IPS-20b (cell line): Measurements from ENCODE around the gene ZFPM1.

ENCODE experiments used
- H3K27ac ChIP-seq: one replicate; pipeline ENCODE4 v1.5.1; 2013; ENCODE audit warnings: low read length
- H3K27me3 ChIP-seq: 2 replicates; pipeline ENCODE4 v1.6.1; 2013; ENCODE audit warnings: mild to moderate bottlenecking, low read length, inconsistent platforms; ENCODE audit not compliant: insufficient read depth
- H3K36me3 ChIP-seq: 2 replicates; pipeline ENCODE4 v1.6.1; 2013; ENCODE audit warnings: low read depth, mild to moderate bottlenecking, inconsistent platforms, low read length, moderate library complexity; ENCODE audit not compliant: insufficient read depth
- H3K4me1 ChIP-seq: 2 replicates; pipeline ENCODE4 v1.6.1; 2013; ENCODE audit warnings: mild to moderate bottlenecking, control low read depth, inconsistent platforms, low read length, moderate library complexity; ENCODE audit not compliant: insufficient read depth
- H3K4me3 ChIP-seq: 2 replicates; pipeline ENCODE4 v1.5.1; 2013; ENCODE audit warnings: mild to moderate bottlenecking, low read length, inconsistent platforms
- H3K9ac ChIP-seq: 2 replicates; pipeline ENCODE4 v1.6.1; 2013; ENCODE audit warnings: low read depth, mild to moderate bottlenecking, inconsistent platforms, low read length, moderate library complexity
- H3K9me3 ChIP-seq: 2 replicates; pipeline ENCODE4 v1.6.1; 2013; ENCODE audit warnings: mild to moderate bottlenecking, low read depth, low read length, inconsistent platforms; ENCODE audit not compliant: insufficient read depth

The ZFPM1 gene

GRCh38 chr16:88472637-88473205, 19.6 kb downstream of the ZFPM1 start:
- no peak overlapping the region for H3K9ac ChIP-seq
- no peak overlapping the region for H3K4me3 ChIP-seq
- no peaks in the 10 kb centered on the region for H3K27me3 ChIP-seq
- H3K9me3 ChIP-seq = no peaks in the 10 kb centered on the region
- no peak overlapping the region for H3K27ac ChIP-seq
- no peaks in the 10 kb centered on the region for H3K4me1 ChIP-seq
- no peaks in the 10 kb centered on the region for H3K36me3 ChIP-seq

- Histone ChIP-seq H3K36me3 (no peaks in the 10 kb centered on the region), H3K27me3 (no peaks in the 10 kb centered on the region), H3K9me3 (no peaks in the 10 kb centered on the region), H3K9ac (no peak overlapping the region), H3K27ac (no peak overlapping the region), H3K4me1 (no peaks in the 10 kb centered on the region), H3K4me3 (no peak overlapping the region)
Measured at GRCh38 chr16:88473666-88474534, 20.8 kb downstream of the ZFPM1 start.

DNA sequence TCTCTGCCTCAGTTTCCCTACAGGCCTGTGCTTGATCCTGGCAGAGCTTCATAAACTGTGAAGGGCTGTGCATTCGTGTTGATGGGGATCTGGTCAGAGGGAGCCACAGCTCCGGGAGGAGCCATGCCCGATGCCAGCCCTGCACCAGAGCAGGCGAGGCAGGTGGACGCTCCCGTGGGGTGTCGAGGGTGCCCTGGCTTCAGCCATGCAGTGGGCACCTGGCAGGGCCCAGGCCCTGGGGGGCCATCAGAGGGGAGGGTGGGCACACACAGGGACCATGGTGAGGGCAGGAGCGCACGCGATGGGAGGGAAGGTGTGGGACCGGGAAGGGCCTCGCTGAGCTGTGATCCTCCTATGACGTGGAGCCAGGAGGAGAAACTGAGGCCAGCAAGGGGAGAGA, 22.0 kb downstream of the ZFPM1 start:
- Histone ChIP-seq H3K9me3 (no peaks in the 10 kb centered on the region), H3K36me3 (no peaks in the 10 kb centered on the region), H3K27me3 (no peaks in the 10 kb centered on the region), H3K27ac (no peak overlapping the region), H3K4me3 (no peak overlapping the region), H3K9ac (no peak overlapping the region), H3K4me1 (no peaks in the 10 kb centered on the region)

- no peaks in the 10 kb centered on the region for H3K4me1 ChIP-seq
- H3K27me3 ChIP-seq = no peaks in the 10 kb centered on the region
- no peaks in the 10 kb centered on the region for H3K9me3 ChIP-seq
- no peak overlapping the region for H3K9ac ChIP-seq
- no peaks in the 10 kb centered on the region for H3K36me3 ChIP-seq
- H3K4me3 ChIP-seq = no peak overlapping the region
- no peak overlapping the region for H3K27ac ChIP-seq
Measured at GRCh38 chr16:88476203-88476602, 23.1 kb downstream of the ZFPM1 start.

DNA sequence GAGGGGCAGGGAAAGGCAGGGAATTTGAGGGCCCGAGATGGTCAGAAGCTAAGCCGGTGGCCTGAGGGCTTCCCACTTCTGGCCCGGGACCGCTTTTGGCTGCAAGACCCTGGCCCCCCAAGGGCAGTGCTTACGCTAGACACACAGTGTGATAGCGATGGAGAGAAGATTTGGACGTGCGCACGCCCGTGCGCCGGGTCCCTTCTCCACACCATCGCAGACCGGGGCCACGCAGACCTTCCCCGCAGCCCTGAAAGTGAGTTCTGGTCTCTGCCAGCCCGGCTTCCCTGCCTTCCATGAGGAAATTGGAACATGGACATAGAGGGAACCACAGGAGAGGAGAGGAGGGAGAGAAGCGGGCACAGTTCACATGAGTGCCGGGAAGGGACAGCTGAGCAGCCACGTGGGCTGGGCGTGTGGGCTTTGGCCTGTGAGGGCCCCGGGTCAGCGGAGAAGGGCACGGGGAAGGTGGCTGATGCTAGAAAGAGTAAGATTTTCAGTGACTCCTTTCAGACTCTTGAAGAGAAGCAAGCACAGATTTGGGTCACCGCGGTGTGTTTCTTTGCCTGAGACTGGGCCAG, 23.8 kb downstream of the ZFPM1 start:
- H3K9ac ChIP-seq = no peak overlapping the region
- no peaks in the 10 kb centered on the region for H3K4me1 ChIP-seq
- H3K4me3 ChIP-seq = no peak overlapping the region

GRCh38 chr16:88477631-88478519, 24.8 kb downstream of the ZFPM1 start:
- H3K36me3 ChIP-seq = no peaks in the 10 kb centered on the region
- H3K9ac ChIP-seq = no peak overlapping the region
- H3K9me3 ChIP-seq = no peaks in the 10 kb centered on the region
- no peak overlapping the region for H3K27ac ChIP-seq
- H3K27me3 ChIP-seq = no peaks in the 10 kb centered on the region
- no peak overlapping the region for H3K4me3 ChIP-seq
- H3K4me1 ChIP-seq = no peaks in the 10 kb centered on the region

More for the DNA sequence above, 23.8 kb downstream of the ZFPM1 start:
- no peaks in the 10 kb centered on the region for H3K27me3 ChIP-seq
- no peaks in the 10 kb centered on the region for H3K36me3 ChIP-seq
- H3K27ac ChIP-seq = no peak overlapping the region
- H3K9me3 ChIP-seq = no peaks in the 10 kb centered on the region

- no peak overlapping the region for H3K27ac ChIP-seq
- no peaks in the 10 kb centered on the region for H3K4me1 ChIP-seq
- H3K9ac ChIP-seq = no peak overlapping the region
- H3K9me3 ChIP-seq = no peaks in the 10 kb centered on the region
- no peaks in the 10 kb centered on the region for H3K27me3 ChIP-seq
- H3K4me3 ChIP-seq = no peak overlapping the region
- H3K36me3 ChIP-seq = no peaks in the 10 kb centered on the region
Measured at GRCh38 chr16:88478889-88479792, 26.1 kb downstream of the ZFPM1 start.

DNA sequence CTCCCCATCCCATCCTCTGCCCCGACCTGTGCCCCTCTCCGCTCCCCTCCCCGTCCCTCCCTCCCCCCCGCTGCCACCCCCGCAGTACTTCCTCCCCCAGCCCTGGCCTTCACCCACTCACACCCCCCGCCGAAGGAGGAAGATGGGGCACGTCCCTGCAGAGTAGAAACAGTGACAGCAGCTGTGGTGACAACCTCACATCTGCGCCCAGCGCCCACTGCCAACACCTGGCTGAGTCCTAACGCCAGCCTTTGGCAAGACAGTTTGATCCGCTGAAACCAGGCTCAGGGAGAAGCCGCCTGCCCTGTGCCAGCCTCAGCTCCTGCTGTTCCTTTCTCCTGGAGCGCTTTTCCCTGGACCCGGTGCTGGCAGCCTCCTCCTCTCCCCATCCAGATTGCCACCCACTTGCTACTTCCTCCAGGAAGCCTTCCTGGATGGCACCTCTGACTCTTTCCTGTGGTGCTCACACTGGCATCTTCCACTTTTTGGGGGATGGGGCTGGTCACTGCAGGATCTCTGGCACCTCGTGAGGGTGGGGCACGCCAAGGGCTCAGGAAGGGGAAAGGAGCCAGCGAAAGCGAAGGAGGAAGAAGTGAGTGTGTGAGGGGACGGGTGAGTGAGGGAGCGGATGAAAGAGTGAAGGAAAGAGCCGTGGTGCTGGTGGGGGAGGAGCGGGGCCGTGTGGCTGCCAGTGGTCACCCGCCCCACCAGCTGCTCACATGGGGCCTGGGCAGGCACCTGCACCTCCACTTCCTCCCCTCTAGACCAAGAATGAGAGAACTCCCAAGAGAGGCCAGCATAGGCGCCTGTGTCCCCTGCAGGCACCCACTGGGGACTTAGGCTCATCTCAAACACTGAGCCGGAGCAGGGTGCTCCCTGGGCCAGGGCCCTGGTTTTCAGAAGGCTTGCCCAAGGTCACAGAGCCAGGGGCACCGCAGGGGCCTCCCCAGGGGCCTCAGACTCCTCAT, 27.0 kb downstream of the ZFPM1 start:
- no peaks in the 10 kb centered on the region for H3K36me3 ChIP-seq
- no peak overlapping the region for H3K9ac ChIP-seq
- H3K9me3 ChIP-seq = no peaks in the 10 kb centered on the region
- H3K27ac ChIP-seq = no peak overlapping the region
- H3K4me3 ChIP-seq = no peak overlapping the region
- no peaks in the 10 kb centered on the region for H3K4me1 ChIP-seq
- H3K27me3 ChIP-seq = no peaks in the 10 kb centered on the region

DNA sequence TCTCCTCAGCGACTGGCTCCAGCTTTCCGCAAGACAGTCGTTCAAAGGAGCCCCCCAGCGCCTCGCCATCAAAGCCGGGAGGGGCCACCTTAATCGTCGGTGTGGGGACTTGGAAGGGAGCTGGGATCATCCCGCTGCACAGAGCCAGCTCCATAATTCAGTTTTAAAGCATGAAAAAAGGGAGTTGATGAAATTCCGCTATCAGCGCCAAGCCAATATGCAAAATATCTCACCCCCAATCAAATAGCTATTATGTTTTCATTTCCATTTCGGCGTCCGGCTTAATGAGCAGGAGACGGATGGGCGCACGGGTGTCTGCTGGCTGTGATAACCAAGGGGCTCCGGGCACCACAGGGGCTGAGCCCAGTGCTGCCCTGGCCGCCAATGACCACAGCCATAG, 27.7 kb downstream of the ZFPM1 start:
- no peaks in the 10 kb centered on the region for H3K36me3 ChIP-seq
- H3K9ac ChIP-seq = no peak overlapping the region
- no peaks in the 10 kb centered on the region for H3K9me3 ChIP-seq
- no peaks in the 10 kb centered on the region for H3K4me1 ChIP-seq
- no peak overlapping the region for H3K4me3 ChIP-seq
- no peak overlapping the region for H3K27ac ChIP-seq
- no peaks in the 10 kb centered on the region for H3K27me3 ChIP-seq

- Histone ChIP-seq H3K9ac (no peak overlapping the region), H3K27ac (no peak overlapping the region), H3K27me3 (no peaks in the 10 kb centered on the region), H3K4me3 (no peak overlapping the region), H3K9me3 (no peaks in the 10 kb centered on the region), H3K36me3 (no peaks in the 10 kb centered on the region), H3K4me1 (no peaks in the 10 kb centered on the region)
Measured at GRCh38 chr16:88481851-88482250, 28.8 kb downstream of the ZFPM1 start.
